ENCODE data around the gene G6PD.
"Not testable (repeated sequence)": the region's sequence is repeated elsewhere in the genome, so short reads cannot be mapped to it uniquely, and the experiment has no call there.

Gene G6PD

DNA sequence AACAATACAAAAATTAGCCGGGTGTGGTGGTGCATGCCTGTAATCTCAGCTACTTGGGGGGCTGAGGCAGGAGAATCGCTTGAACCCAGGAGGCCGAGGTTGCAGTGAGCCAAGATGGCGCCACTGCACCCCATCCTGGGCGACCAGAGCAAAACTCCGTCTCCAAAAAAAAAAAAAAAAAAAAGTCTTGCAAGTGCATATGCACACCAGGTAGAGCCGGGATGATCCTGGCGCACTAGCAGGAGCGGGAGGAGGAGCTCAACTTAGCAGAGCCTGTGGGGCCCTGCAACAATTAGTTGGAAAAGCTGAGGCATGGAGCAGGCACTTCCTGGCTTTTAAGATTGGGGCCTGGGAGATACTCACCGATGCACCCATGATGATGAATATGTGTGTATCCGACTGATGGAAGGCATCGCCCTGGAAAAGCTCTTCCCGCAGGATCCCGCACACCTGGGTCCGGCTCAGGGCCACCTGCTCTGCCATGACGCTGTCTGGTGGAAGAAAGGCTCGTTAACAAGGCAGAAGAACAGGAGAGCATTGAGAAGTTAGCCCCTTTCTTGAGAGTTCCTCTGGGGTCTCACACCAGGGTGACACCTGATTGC is 872 bp downstream of the G6PD start:
- DNase-seq (ENCODE audit: insufficient read length, low spot score) (no peak), FAIRE-seq (no peak)

DNA sequence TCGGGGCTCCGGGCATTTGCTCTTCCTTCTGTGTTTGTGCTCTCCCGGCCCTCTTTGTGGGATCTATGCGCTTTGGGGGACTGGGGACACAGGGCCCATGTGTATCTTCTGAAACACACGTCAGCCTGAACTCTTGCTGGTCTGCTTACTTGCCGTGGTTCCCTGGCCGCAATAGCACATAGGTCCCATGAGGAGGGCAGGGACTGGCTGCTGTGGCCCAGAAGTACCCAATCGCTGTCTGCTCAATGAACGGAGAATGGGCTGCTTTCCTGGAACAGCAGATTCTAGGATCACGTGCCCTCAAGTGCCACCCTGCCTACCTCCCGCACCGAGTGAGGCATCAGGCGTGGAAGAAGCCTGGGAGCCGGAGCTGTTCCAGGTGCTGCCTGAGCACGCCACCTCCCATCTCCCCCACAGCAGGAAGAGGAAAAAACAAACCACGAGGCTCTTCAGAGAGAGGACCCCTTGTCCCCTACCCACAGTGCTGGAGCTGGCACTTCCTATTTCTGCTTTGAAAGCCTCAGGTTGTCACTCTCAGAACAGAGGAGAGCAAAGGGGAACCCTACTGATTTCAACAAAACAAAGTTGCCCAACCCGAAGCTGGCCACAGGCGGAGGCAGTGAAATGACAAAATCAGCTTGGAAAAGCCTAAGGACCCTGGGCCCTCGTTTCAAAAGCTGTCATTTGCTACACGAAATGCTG is 3.8 kb downstream of the G6PD start:
- DNase-seq (ENCODE audit: insufficient read length, low spot score) (no peak), FAIRE-seq (peak; percentile 90)

DNA sequence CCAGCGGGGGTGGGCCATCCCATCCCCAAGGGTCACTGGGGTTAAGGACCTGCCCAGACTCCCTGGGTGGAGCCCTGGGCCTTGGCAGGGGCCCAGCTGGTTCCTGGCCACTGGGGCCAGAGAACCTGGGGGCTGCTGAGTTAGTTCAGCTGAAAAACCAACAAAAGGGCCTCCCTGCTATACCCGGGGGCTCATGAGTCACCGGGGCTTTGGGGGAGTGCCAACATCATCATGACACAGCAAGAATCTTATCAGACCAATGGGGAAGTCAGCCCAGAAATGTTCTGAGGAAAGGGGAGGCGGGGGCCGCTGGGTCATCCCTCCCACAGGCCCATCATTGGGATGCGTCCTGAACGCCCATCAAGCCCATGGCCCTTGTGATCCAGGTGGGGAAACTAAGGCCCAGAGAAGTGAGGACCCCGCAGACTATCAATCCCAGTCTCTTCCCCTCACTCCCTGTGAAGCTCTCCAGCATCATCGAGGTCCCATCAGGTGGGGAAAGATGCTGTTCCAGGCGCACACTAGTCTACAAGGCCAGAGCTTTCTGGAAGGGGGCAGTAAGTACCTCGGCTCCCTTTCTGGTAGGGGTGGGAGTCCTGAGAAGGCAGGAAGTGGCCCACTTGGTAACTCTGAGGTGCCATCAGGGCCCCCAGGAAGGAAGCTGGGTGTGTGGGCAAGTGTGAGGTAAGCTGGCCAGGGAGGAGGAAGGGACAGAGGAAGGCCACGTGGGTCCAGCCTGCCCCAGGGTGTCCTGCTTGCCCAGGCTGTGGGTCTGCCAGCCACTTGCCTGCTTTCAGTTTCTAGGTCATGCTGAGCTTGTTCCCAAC is 4.5 kb downstream of the G6PD start:
- DNase-seq (ENCODE audit: insufficient read length, low spot score) (no peak), FAIRE-seq (no peak)

DNA sequence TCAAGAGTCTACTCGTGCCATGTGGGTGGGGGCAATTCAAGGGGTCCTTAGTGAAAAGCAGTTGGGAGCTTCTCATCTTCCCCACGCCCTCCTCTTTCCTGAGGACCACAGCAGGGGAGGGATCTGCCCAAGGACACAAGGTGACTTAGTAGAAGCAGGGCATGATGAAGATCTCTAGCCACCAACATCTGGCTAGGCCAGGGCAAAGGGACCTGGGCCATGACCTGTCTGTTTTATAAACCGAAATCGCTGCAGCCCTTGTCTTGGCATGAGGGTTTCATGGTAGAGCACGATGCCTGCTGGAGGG is 5.1 kb downstream of the G6PD start:
- FAIRE-seq, result no peak
- no peak for DNase-seq (ENCODE audit: insufficient read length, low spot score)

- FAIRE-seq (no peak), DNase-seq (ENCODE audit: insufficient read length, low spot score) (no peak)
Observed at GRCh38 chrX:154540897-154541535, 5.6 kb downstream of the G6PD start.

- not testable (repeated sequence) for FAIRE-seq; DNase-seq (ENCODE audit: insufficient read length, low spot score)
Observed at GRCh38 chrX:154540365-154540764, 6.3 kb downstream of the G6PD start.

DNA sequence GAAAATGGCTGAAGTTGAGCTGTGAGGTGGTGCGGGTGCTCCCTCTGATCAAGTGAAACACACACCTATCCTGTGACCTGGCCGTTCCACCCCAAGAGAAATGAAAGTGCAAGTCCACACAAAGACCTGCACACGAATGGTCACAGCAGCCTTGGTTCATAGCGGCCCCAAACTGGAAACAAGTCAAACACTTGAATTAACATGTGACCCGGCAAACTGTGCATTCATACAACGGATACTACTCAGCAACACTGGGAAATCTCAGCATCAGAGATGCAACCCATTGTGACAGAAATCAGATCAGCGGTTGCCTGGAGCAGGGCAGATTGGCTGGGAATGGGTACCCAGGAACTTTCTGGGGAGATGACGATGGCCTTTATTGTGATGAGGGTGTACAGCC is 7.6 kb downstream of the G6PD start:
- FAIRE-seq, result no peak
- DNase-seq (ENCODE audit: insufficient read length, low spot score), result no peak

- FAIRE-seq (no peak), DNase-seq (ENCODE audit: insufficient read length, low spot score) (no peak)
Observed at GRCh38 chrX:154535892-154536291, 10.8 kb downstream of the G6PD start.

DNA sequence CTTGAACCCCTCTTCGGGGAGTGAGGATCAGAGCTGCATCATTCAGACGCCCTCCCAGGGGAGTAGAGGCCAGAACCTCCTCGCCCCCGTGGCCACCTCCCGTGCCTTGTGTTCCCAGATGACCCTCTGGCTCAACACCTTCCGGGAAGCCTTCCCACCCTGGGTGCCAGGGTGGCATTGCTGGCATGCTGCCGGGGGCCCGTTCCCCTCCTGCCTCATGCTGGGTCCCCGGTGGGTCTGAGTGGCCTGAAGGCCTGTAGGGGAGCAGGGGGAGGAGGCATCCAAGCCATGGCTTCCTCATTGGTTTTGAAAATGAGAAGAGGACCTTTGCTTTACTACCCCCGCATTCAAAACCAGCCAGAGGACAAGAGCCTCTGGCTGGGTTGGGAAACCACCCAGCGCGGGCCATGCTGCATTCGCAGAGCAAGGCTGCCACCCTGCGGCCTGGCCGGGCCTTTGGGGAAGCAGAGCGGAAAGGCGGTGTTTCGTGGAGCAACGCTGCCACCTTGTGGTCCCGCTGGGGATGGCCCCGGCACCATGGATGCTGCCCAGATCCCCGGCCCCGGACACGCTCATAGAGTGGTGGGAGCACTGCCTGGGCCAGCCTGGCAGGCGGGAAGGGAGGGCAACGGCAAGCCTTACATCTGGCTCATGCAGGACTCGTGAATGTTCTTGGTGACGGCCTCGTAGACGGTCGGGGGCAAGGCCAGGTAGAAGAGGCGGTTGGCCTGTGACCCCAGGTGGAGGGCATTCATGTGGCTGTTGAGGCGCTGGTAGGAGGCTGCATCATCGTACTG is 11.9 kb downstream of the G6PD start:
- DNase-seq (ENCODE audit: insufficient read length, low spot score), result peak; percentile 79
- FAIRE-seq, result peak; percentile 100

- FAIRE-seq, result no peak
- DNase-seq (ENCODE audit: insufficient read length, low spot score), result no peak
Observed at GRCh38 chrX:154532690-154533089, 14.0 kb downstream of the G6PD start.

DNA sequence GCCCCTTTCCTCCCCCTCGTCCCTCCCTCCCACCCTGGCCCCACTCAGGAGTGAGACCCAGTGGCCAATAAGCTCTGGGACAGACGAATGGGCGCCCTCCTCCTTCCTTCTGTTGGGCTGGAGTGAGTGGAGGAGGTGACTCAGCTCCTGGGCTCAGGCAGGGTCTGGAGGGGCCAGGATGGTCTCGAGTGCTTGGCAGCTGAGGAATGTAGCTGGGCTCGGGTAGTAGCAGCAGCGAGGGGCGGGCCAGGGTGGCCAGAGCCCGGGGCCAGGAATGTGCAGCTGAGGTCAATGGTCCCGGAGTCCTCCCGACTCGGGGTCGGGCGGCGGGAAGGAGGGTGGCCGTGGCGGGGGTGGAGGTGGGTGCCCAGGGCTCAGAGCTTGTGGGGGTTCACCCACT is 15.0 kb downstream of the G6PD start:
- FAIRE-seq (no peak), DNase-seq (ENCODE audit: insufficient read length, low spot score) (no peak)

- FAIRE-seq, result no peak
- DNase-seq (ENCODE audit: insufficient read length, low spot score), result no peak
Observed at GRCh38 chrX:154530286-154530685, 16.4 kb downstream of the G6PD start.

DNA sequence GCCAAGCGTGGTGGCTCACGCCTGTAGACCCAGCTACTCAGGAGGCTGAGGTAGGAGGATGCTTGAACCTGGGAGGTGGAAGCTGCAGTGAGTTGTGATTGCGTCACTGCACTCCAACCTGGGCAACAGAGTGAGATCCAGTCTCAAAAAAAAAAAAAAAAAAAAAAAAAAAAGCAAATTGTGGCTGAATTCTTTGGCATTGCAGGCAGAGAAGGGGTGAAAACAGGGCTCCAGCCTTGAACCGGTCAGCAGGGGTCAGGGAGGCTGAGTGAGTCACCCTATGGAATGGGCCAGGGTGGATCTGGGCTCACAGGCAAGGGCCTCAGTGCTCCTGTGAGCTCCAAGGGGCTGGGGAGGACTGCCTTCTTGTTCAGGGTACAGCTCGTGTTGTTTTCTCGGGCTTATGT is 17.4 kb downstream of the G6PD start:
- no peak for FAIRE-seq
- no peak for DNase-seq (ENCODE audit: insufficient read length, low spot score)

- FAIRE-seq (peak; percentile 94), DNase-seq (ENCODE audit: insufficient read length, low spot score) (peak; percentile 44)
Observed at GRCh38 chrX:154526901-154527675, 19.6 kb downstream of the G6PD start.

DNA sequence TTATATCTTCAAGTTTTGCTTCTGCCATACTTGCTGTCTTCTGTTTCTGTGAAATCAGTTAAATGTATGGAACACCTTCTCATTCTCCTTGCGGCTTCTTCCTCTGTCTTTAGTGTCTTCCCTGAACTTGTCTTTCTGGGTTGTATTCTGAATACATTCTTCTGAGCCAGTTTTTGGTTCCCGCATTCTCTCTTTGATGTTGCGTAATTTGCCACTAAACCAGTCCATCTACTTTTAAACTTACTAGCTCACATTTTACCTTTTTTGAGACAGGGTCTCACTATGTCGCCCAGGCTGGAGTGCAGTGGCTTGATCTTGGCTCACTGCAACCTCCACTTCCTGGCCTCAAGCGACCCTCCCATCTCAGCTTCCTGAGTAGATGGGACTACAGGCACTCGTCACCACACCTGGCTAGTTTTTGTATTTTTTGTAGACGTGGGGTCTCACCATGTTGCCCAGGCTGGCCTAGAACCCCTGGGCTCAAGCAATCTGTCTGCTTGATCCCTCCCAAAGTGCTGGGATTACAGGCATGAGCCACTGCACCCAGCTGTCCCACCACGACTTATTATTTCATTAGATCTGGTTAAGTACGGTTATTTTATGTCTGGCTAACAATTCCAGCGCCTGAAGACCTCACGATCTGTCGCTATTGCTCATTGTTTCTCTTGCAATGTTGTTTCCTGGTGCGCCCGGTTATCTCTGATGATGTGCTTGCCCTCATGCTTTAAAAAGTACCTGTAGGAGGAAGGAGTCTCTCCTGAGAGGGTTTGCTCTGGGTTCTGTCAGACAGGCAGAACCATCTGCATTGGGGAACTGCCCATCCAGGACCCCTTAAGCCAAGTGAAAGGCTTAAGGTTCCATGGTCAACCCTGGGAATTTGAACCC is 20.8 kb downstream of the G6PD start:
- DNase-seq (ENCODE audit: insufficient read length, low spot score), result no peak
- FAIRE-seq, result no peak

DNA sequence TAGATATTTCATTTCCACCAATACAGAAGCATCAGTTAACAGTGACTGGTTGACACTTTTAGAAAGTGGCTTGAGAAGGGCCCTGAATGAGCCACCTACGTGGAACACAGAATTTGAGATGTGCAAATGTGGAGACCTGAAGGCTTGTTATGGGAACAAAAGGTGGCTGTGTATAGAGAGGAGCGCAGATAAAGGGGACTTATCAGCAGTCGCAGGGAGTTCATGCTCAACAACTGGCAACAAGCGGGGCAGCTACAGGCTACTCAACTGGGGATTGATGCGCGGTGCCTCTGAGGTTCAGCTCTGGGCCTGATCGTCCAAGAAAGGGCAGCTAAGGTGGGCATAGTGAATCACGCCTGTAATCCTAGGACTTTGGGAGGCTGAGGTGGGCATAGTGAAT is 27.3 kb downstream of the G6PD start:
- FAIRE-seq (no peak), DNase-seq (ENCODE audit: insufficient read length, low spot score) (no peak)

DNA sequence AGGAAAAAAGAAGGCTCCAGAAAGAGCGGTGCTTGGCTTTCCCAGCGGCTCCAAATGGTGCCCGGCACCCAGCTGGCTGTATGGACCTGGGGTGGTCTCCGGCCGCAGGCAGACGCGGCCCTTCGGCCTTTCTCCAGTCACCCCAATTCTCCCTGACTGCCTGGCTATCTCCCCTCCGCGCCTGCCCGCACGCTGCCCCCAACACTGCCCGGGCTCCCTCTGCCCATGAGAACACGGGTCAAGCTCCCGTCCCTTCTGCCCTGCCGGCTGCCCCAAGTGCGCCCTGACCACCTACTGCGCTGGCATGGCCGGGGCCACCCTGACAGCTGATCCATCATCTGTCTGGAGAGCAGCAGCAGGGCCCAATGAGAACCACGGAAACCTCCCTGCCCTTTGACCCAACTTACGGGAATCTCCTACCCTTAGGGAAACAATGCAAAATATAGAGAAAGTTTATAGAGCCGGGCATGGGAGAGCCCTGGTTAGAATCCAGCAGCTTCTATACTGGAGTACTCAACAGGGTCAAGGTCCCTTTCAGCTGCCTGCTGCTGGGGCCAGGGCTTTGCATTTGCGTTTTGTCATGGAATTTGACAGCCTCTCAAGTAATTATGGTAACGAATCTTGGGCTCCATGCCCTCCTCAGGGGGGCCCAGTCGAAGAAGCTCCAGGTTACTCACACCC is 29.4 kb downstream of the G6PD start:
- DNase-seq (ENCODE audit: insufficient read length, low spot score), result no peak
- no peak for FAIRE-seq

GRCh38 chrX:154516656-154517100 is 30.0 kb downstream of the G6PD start:
- FAIRE-seq (no peak), DNase-seq (ENCODE audit: insufficient read length, low spot score) (no peak)

All from GM19239 (cell line).